ENCODE measurements around the gene MEFV. TPM values are rescaled to one million over a fixed set of nuclear protein-coding genes. Genes with fewer than 3 reads are reported as not detected.

Gene MEFV, protein sequence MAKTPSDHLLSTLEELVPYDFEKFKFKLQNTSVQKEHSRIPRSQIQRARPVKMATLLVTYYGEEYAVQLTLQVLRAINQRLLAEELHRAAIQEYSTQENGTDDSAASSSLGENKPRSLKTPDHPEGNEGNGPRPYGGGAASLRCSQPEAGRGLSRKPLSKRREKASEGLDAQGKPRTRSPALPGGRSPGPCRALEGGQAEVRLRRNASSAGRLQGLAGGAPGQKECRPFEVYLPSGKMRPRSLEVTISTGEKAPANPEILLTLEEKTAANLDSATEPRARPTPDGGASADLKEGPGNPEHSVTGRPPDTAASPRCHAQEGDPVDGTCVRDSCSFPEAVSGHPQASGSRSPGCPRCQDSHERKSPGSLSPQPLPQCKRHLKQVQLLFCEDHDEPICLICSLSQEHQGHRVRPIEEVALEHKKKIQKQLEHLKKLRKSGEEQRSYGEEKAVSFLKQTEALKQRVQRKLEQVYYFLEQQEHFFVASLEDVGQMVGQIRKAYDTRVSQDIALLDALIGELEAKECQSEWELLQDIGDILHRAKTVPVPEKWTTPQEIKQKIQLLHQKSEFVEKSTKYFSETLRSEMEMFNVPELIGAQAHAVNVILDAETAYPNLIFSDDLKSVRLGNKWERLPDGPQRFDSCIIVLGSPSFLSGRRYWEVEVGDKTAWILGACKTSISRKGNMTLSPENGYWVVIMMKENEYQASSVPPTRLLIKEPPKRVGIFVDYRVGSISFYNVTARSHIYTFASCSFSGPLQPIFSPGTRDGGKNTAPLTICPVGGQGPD
- 0.31 TPM for total RNA-seq

DNA sequence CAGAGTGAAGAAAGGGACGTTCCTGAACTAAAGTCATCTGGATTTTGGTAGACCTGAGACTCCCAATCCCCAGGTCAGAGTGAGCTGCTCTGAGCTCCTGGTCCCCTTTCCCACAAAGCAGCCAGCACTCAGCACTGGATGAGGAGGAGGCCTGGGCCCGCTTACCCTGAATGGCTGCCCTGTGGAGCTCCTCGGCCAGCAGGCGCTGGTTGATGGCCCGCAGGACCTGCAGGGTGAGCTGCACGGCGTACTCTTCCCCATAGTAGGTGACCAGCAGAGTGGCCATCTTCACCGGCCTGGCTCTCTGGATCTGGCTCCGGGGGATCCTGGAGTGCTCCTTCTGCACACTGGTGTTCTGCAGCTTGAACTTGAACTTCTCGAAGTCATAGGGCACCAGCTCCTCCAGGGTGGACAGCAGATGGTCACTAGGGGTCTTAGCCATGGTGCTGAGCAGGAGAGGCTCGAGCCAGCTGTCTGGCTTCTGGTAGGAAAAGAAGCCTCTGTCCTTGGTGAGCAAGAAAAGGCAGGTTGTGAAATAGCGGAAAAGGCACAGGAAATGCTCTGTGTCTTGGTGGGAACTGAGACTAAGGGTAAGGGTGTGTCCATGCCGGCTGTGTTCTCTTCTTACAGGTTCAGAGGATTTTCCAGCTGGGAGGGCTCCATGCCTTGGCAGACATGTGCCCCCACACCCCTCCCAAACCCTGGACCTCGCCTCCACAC, at the start of gene MEFV:
MEFV (minus strand) TSS at position 488 of the 720 bp plus-strand sequence; CDS start at position 442, 46 bp downstream.

GRCh38 chr16:3305109-3306068, 49.0 kb upstream of the MEFV start, which contains the start of the genes TIGD7 and ZNF75A:
TSS of gene TIGD7 (minus strand) at chr16:3305430. CDS start at chr16:3300614, 4,816 bp downstream.
TSS of gene ZNF75A (plus strand) at chr16:3305497. CDS start at chr16:3308429, 2,932 bp downstream.

DNA sequence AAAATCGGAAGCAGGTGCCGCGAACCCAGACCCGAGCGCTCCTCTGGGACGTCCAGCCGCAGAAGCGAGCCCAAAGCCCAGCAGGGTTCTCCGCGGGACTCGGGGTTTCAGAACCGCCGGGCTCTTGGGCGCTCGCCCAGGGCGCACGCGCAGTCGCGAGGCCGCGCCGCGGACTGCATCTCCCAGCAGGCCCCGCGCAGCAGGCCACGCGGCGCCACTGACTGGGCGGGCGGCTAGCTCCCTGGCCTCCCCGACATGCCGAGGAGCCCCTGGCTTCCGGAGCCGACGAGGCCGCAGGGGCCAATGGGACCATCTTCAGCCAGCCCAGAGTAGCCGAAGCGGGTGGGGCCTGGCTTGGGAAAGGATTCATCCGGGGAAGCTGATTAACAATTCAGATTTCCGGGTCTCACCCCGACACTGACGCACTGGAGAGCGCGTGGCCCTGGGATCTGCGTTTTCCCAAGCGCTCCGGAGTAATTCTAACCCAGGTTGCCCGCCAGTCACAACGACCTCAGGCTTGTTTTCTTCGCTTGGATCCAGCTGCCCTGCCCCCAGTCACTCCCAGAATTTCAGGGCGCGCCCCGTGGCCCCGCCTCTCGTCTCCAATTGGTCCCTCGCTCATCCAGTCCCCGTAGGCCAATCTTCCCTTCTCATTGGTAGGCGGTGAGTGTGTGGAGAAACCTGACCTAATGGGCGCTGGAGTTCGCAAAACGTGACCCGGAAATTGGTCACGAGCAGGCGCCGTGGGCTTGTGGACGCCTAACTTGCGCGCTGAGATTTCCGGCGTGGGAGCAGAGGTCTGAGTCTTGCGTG, 26.5 kb upstream of the MEFV start, which contains the start of gene ZNF263:
ZNF263 (plus strand) TSS at position 762 of the 813 bp plus-strand sequence. CDS start 328 bp downstream, outside the sequence.

DNA sequence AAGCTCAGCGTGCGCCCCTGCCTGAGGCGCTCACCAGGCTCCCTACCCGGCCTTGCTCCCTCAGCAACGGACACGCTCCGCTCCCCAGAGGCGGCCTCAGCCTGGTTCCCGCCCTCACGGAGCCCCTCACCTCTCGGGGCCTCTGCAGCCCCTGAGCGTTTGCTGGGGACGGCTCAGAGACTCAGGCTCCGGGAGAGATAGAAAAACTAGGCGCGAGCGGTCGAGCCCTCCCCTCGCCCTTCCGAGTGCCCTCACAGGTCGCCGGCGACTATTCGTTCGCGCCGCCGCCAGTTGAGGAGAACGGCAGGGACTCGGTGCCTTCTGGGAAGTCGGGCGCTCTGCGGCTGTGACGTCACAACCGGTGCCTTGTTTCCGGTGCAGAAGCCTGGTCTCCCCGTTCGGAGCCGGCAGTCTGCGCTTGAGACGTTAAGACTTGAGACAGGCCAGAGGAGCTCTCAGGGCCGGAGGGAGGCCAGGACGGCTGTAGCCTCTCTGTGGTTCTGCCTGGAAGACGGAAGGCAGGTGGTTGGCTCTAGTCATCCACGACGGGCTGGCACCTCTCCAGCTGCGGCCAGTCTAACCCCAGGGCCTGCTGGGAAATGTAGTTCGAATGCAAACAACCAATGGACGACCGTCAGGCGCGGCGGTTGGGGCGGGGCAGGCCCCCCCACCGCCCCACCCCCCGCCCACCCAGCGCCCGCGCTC, 21.4 kb downstream of the MEFV start, which contains the start of gene ZNF200:
ZNF200 (minus strand) TSS at position 302 of the 705 bp plus-strand sequence. CDS start 1,403 bp downstream, outside the sequence.

Other genes with a start within 250 kb of the MEFV start
- gene CLDN9, start 243.7 kb downstream of the MEFV start, total RNA-seq: not detected
- gene CLDN6, start 238.4 kb downstream of the MEFV start, total RNA-seq: 0.63 TPM
- gene TNFRSF12A, start 236.3 kb downstream of the MEFV start, total RNA-seq: not detected
- 17.2 TPM for gene HCFC1R1, start 232.7 kb downstream of the MEFV start, total RNA-seq
- 4.4 TPM for gene THOC6, start 232.6 kb downstream of the MEFV start, total RNA-seq
- 0.31 TPM for gene BICDL2, start 219.7 kb downstream of the MEFV start, total RNA-seq
- gene MMP25, start 210.1 kb downstream of the MEFV start, total RNA-seq: 0.63 TPM
- 1.6 TPM for gene IL32, start 191.0 kb downstream of the MEFV start, total RNA-seq
- gene ZSCAN10, start 157.3 kb downstream of the MEFV start, total RNA-seq: not detected
- 14.4 TPM for gene ZNF205, start 144.0 kb downstream of the MEFV start, total RNA-seq
- gene ZNF213, start 121.6 kb downstream of the MEFV start, total RNA-seq: 10.3 TPM
- 0.94 TPM for gene OR1F1, start 68.4 kb downstream of the MEFV start, total RNA-seq
- 16.3 TPM for gene ZNF200, start 21.5 kb downstream of the MEFV start, total RNA-seq
- 55.7 TPM for gene ZNF263, start 26.9 kb upstream of the MEFV start, total RNA-seq
- gene TIGD7, start 48.8 kb upstream of the MEFV start, total RNA-seq: 24.1 TPM
- gene ZNF75A, start 48.9 kb upstream of the MEFV start, total RNA-seq: 71.1 TPM
- gene OR2C1, start 99.3 kb upstream of the MEFV start, total RNA-seq: 0.94 TPM
- gene ZSCAN32, start 144.4 kb upstream of the MEFV start, total RNA-seq: 15.0 TPM
- 12.2 TPM for gene ZNF174, start 144.6 kb upstream of the MEFV start, total RNA-seq
- gene ZNF597, start 186.9 kb upstream of the MEFV start, total RNA-seq: 5.0 TPM
- gene NAA60, start 187.0 kb upstream of the MEFV start, total RNA-seq: 25.4 TPM
- gene C16orf90, start 238.9 kb upstream of the MEFV start, total RNA-seq: not detected
- 42.3 TPM for gene CLUAP1, start 244.4 kb upstream of the MEFV start, total RNA-seq

Measured in parietal lobe (tissue), 1 donor.